MM.1S (cell line): ENCODE results near the gene NNAT.

ENCODE experiments used
- DNase-seq: peaks from one replicate; pipeline ENCODE4 v3.0.0-alpha.2; 2015
- H2AFZ ChIP-seq: fragments of 300-600 bp; sonication (generic); 2 replicates; pipeline ENCODE4 v1.6.0; 2016; ENCODE audit warnings: antibody characterized with exemption, low read length
- H3F3A ChIP-seq: fragments of 300-600 bp; sonication (generic); 2 replicates; pipeline ENCODE4 v1.6.1; 2016; ENCODE audit warnings: mild to moderate bottlenecking, antibody characterized with exemption, low read length, moderate library complexity, mixed read lengths; ENCODE audit not compliant: insufficient read depth
- H3K27ac ChIP-seq: fragments of 300-600 bp; sonication (generic); 2 replicates; pipeline ENCODE4 v1.5.1; 2016; ENCODE audit warnings: mild to moderate bottlenecking, low read length
- H3K27me3 ChIP-seq: fragments of 300-600 bp; sonication (generic); replicated peaks from 2 replicates; pipeline ENCODE4 v1.6.0; 2016; ENCODE audit warnings: low read length; ENCODE audit not compliant: insufficient read depth
- H3K36me3 ChIP-seq: fragments of 300-600 bp; sonication (generic); replicated peaks from 2 replicates; pipeline ENCODE4 v1.6.1; 2016; ENCODE audit warnings: mild to moderate bottlenecking, low read length, mixed read lengths; ENCODE audit not compliant: insufficient read depth
- H3K4me1 ChIP-seq: fragments of 300-600 bp; sonication (generic); 2 replicates; pipeline ENCODE4 v1.6.1; 2016; ENCODE audit warnings: low read length, mixed read lengths
- H3K4me2 ChIP-seq: fragments of 300-600 bp; sonication (generic); 2 replicates; pipeline ENCODE4 v1.6.0; 2016; ENCODE audit warnings: low read depth, low read length
- H3K4me3 ChIP-seq: fragments of 300-600 bp; sonication (generic); 2 replicates; pipeline ENCODE4 v1.5.1; 2016; ENCODE audit warnings: low read length, mixed read lengths
- H3K79me2 ChIP-seq: fragments of 300-600 bp; sonication (generic); 2 replicates; pipeline ENCODE4 v1.6.1; 2016; ENCODE audit warnings: mixed run types, low read length, mixed read lengths
- H3K9ac ChIP-seq: fragments of 300-600 bp; sonication (generic); 2 replicates; pipeline ENCODE4 v1.6.1; 2016; ENCODE audit warnings: low read length, mixed read lengths
- H3K9me2 ChIP-seq: fragments of 300-600 bp; sonication (generic); replicated peaks from 2 replicates; pipeline ENCODE4 v1.6.1; 2016; ENCODE audit warnings: mild to moderate bottlenecking, low read length, mixed read lengths; ENCODE audit not compliant: insufficient read depth
- H3K9me3 ChIP-seq: fragments of 300-600 bp; sonication (generic); replicated peaks from 2 replicates; pipeline ENCODE4 v1.6.1; 2016; ENCODE audit warnings: mild to moderate bottlenecking, low read length, mixed read lengths; ENCODE audit not compliant: insufficient read depth
- H4K20me1 ChIP-seq: fragments of 300-600 bp; sonication (generic); 2 replicates; pipeline ENCODE4 v1.6.1; 2016; ENCODE audit warnings: mild to moderate bottlenecking, low read length, moderate library complexity, mixed read lengths; ENCODE audit not compliant: insufficient read depth
- EZH2 ChIP-seq: fragments of 300-600 bp; sonication (generic); optimal IDR thresholded peaks from 2 replicates; pipeline ENCODE3; 2017; ENCODE audit warnings: low read depth, mild to moderate bottlenecking, antibody characterized with exemption, low read length, mixed read lengths
- EZH2phosphoT487 ChIP-seq: fragments of 300-600 bp; sonication (generic); IDR thresholded peaks from 2 replicates; pipeline ENCODE4 v1.6.1; 2018; ENCODE audit warnings: antibody characterized with exemption, low read length
- TF ChIP-seq, protein P1 (sequence below): fragments of 300-600 bp; sonication (generic); IDR thresholded peaks from 2 replicates; pipeline ENCODE4 v1.5.1; 2016; ENCODE audit warnings: antibody characterized with exemption, low read length, mixed read lengths

NNAT gene

DNA sequence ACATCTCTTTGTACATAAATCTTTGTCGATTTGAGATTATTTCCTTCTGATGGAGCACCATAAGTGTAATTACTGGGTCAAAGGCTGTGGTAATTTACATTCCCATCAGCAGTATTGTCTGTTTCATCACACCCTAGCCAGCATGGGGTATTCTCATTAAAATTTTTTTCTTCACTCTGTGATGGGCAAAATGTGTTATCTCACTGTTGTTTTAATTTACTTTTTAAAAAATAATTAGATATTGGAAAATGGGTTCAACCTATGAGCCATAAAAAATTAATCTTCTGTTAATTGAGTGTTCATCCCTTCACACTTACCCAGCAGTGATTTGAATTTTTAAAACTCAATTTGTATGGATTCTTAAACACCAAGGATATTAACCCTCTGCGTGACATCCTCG is 44.0 kb upstream of the NNAT start:
- Histone ChIP-seq H3K9me2 (no peaks in the 10 kb centered on the region), H3K79me2 (no peaks in the 10 kb centered on the region), H4K20me1 (no peaks in the 10 kb centered on the region), H2AFZ (no peak overlapping the region), H3K27me3 (peaks cover 23% of the 10 kb centered on the region; the same call in 1 of the 2 replicates), H3F3A (no peaks in the 10 kb centered on the region), H3K4me3 (no peak overlapping the region), H3K9ac (no peak overlapping the region), H3K4me1 (no peaks in the 10 kb centered on the region), H3K9me3 (no peaks in the 10 kb centered on the region), H3K27ac (no peak overlapping the region), H3K4me2 (no peak overlapping the region), H3K36me3 (no peaks in the 10 kb centered on the region)
- DNase-seq, result no peak
- no peak for TF ChIP-seq EZH2
- TF ChIP-seq, protein P1, sequence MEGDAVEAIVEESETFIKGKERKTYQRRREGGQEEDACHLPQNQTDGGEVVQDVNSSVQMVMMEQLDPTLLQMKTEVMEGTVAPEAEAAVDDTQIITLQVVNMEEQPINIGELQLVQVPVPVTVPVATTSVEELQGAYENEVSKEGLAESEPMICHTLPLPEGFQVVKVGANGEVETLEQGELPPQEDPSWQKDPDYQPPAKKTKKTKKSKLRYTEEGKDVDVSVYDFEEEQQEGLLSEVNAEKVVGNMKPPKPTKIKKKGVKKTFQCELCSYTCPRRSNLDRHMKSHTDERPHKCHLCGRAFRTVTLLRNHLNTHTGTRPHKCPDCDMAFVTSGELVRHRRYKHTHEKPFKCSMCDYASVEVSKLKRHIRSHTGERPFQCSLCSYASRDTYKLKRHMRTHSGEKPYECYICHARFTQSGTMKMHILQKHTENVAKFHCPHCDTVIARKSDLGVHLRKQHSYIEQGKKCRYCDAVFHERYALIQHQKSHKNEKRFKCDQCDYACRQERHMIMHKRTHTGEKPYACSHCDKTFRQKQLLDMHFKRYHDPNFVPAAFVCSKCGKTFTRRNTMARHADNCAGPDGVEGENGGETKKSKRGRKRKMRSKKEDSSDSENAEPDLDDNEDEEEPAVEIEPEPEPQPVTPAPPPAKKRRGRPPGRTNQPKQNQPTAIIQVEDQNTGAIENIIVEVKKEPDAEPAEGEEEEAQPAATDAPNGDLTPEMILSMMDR, result no peak

DNA sequence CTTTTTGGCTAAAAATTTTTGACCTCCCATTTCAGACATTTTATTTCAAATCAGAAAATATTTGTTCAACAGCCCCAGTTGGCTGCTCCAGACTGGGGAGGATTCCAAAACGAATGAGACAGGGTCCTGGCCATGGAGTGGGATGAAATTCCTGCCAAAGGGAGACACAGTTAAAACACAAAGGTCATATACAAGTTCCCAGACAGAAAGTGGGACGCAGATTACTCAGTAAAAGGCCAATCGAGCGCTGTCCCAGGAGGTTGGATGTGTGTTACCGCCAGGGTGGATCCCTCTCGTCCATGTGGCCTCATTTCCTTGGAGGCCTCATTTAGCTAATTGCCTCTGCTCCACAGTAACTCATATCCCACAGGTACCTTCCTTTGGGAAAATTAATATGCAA is 41.8 kb upstream of the NNAT start:
- no peak overlapping the region for H2AFZ ChIP-seq
- H3K79me2 ChIP-seq, result no peaks in the 10 kb centered on the region
- no peaks in the 10 kb centered on the region for H3F3A ChIP-seq
- H3K9ac ChIP-seq, result no peak overlapping the region
- H3K9me3 ChIP-seq, result no peaks in the 10 kb centered on the region
- TF ChIP-seq EZH2phosphoT487, result no peak
- TF ChIP-seq EZH2, result no peak
- TF ChIP-seq, protein P1, result no peak
- no peaks in the 10 kb centered on the region for H3K36me3 ChIP-seq
- H4K20me1 ChIP-seq, result no peaks in the 10 kb centered on the region
- no peaks in the 10 kb centered on the region for H3K9me2 ChIP-seq
- no peaks in the 10 kb centered on the region for H3K4me1 ChIP-seq
- peaks cover 23% of the 10 kb centered on the region; the same call in 1 of the 2 replicates for H3K27me3 ChIP-seq
- H3K4me2 ChIP-seq, result no peak overlapping the region
- no peak overlapping the region for H3K4me3 ChIP-seq
- no peak overlapping the region for H3K27ac ChIP-seq
- DNase-seq, result no peak

GRCh38 chr20:37479925-37480691 is 40.9 kb upstream of the NNAT start:
- Histone ChIP-seq H3K27ac (no peak overlapping the region), H3K36me3 (no peaks in the 10 kb centered on the region), H3K4me2 (no peak overlapping the region), H4K20me1 (no peaks in the 10 kb centered on the region), H3K4me1 (no peaks in the 10 kb centered on the region), H2AFZ (no peak overlapping the region), H3K9me2 (no peaks in the 10 kb centered on the region), H3K9ac (no peak overlapping the region), H3K27me3 (peaks cover 23% of the 10 kb centered on the region; the same call in 1 of the 2 replicates), H3K79me2 (no peaks in the 10 kb centered on the region), H3F3A (no peaks in the 10 kb centered on the region), H3K9me3 (no peaks in the 10 kb centered on the region), H3K4me3 (no peak overlapping the region)
- TF ChIP-seq, protein P1, result no peak
- TF ChIP-seq EZH2phosphoT487 (no peak), EZH2 (no peak)
- no peak for DNase-seq
